Measurements from ENCODE around the gene TRAPPC12.
A peak's percentile ranks its signal among the peaks of the same experiment; 100 is the strongest.
"Not testable (repeated sequence)": the region's sequence is repeated elsewhere in the genome, so short reads cannot be mapped to it uniquely, and the experiment has no call there.

TRAPPC12 gene

GRCh38 chr2:3354986-3355385 is 24.5 kb upstream of the TRAPPC12 start:
- Histone ChIP-seq H3K4me1 (ENCODE audit: insufficient read depth, low read length) (no peaks in the 10 kb centered on the region), H3K4me3 (ENCODE audit: low read length) (no peak overlapping the region), H3K9me3 (ENCODE audit: low read length) (no peaks in the 10 kb centered on the region), H3K36me3 (ENCODE audit: insufficient read depth, low read length) (peaks cover 23% of the 10 kb centered on the region), H2AFZ (ENCODE audit: low read depth, low read length) (no peak overlapping the region), H3K27me3 (ENCODE audit: insufficient read depth, low read length) (no peaks in the 10 kb centered on the region)

- Histone ChIP-seq H3K36me3 (ENCODE audit: insufficient read depth, low read length) (peaks cover 23% of the 10 kb centered on the region), H3K9me3 (ENCODE audit: low read length) (no peaks in the 10 kb centered on the region), H3K4me3 (ENCODE audit: low read length) (no peak overlapping the region), H3K4me1 (ENCODE audit: insufficient read depth, low read length) (no peaks in the 10 kb centered on the region), H3K27me3 (ENCODE audit: insufficient read depth, low read length) (no peaks in the 10 kb centered on the region), H2AFZ (ENCODE audit: low read depth, low read length) (no peak overlapping the region)
These were observed 23.4 kb upstream of the TRAPPC12 start for GRCh38 chr2:3355951-3356569.

- no peaks in the 10 kb centered on the region for H3K9me3 ChIP-seq (ENCODE audit: low read length)
- no peak overlapping the region for H3K4me3 ChIP-seq (ENCODE audit: low read length)
- no peak overlapping the region for H2AFZ ChIP-seq (ENCODE audit: low read depth, low read length)
- no peaks in the 10 kb centered on the region for H3K27me3 ChIP-seq (ENCODE audit: insufficient read depth, low read length)
- H3K4me1 ChIP-seq (ENCODE audit: insufficient read depth, low read length), result no peaks in the 10 kb centered on the region
- H3K36me3 ChIP-seq (ENCODE audit: insufficient read depth, low read length), result peaks cover 19% of the 10 kb centered on the region
These were observed 22.7 kb upstream of the TRAPPC12 start for GRCh38 chr2:3356799-3357198.

GRCh38 chr2:3357446-3357845 is 22.0 kb upstream of the TRAPPC12 start:
- H3K27me3 ChIP-seq (ENCODE audit: insufficient read depth, low read length); H3K4me3 ChIP-seq (ENCODE audit: low read length): not testable (repeated sequence)

GRCh38 chr2:3357926-3358325 is 21.6 kb upstream of the TRAPPC12 start:
- Histone ChIP-seq H3K4me1 (ENCODE audit: insufficient read depth, low read length) (no peaks in the 10 kb centered on the region), H3K27me3 (ENCODE audit: insufficient read depth, low read length) (no peaks in the 10 kb centered on the region), H3K36me3 (ENCODE audit: insufficient read depth, low read length) (peaks cover 13% of the 10 kb centered on the region), H2AFZ (ENCODE audit: low read depth, low read length) (no peak overlapping the region), H3K4me3 (ENCODE audit: low read length) (no peak overlapping the region), H3K9me3 (ENCODE audit: low read length) (no peaks in the 10 kb centered on the region)

More at GRCh38 chr2:3357446-3357845, 22.0 kb upstream of the TRAPPC12 start:
- not testable (repeated sequence) for H3K4me1 ChIP-seq (ENCODE audit: insufficient read depth, low read length); H2AFZ ChIP-seq (ENCODE audit: low read depth, low read length); H3K9me3 ChIP-seq (ENCODE audit: low read length)
- H3K36me3 ChIP-seq (ENCODE audit: insufficient read depth, low read length), result peaks cover 15% of the 10 kb centered on the region

- H3K4me3 ChIP-seq (ENCODE audit: low read length), result no peak overlapping the region
- H3K27me3 ChIP-seq (ENCODE audit: insufficient read depth, low read length), result no peaks in the 10 kb centered on the region
- no peaks in the 10 kb centered on the region for H3K4me1 ChIP-seq (ENCODE audit: insufficient read depth, low read length)
- H3K36me3 ChIP-seq (ENCODE audit: insufficient read depth, low read length), result no peaks in the 10 kb centered on the region
- no peak overlapping the region for H2AFZ ChIP-seq (ENCODE audit: low read depth, low read length)
- no peaks in the 10 kb centered on the region for H3K9me3 ChIP-seq (ENCODE audit: low read length)
These were observed 17.7 kb upstream of the TRAPPC12 start for GRCh38 chr2:3361518-3362389.

- no peaks in the 10 kb centered on the region for H3K36me3 ChIP-seq (ENCODE audit: insufficient read depth, low read length)
- H3K4me3 ChIP-seq (ENCODE audit: low read length), result no peak overlapping the region
- no peaks in the 10 kb centered on the region for H3K4me1 ChIP-seq (ENCODE audit: insufficient read depth, low read length)
- H3K9me3 ChIP-seq (ENCODE audit: low read length), result peaks cover 6% of the 10 kb centered on the region
- no peaks in the 10 kb centered on the region for H3K27me3 ChIP-seq (ENCODE audit: insufficient read depth, low read length)
- no peak overlapping the region for H2AFZ ChIP-seq (ENCODE audit: low read depth, low read length)
These were observed 14.3 kb upstream of the TRAPPC12 start for GRCh38 chr2:3365219-3365618.

- no peak overlapping the region for H2AFZ ChIP-seq (ENCODE audit: low read depth, low read length)
- H3K9me3 ChIP-seq (ENCODE audit: low read length), result peaks cover 6% of the 10 kb centered on the region
- no peak overlapping the region for H3K4me3 ChIP-seq (ENCODE audit: low read length)
- no peaks in the 10 kb centered on the region for H3K36me3 ChIP-seq (ENCODE audit: insufficient read depth, low read length)
- no peaks in the 10 kb centered on the region for H3K27me3 ChIP-seq (ENCODE audit: insufficient read depth, low read length)
- H3K4me1 ChIP-seq (ENCODE audit: insufficient read depth, low read length), result no peaks in the 10 kb centered on the region
These were observed 11.2 kb upstream of the TRAPPC12 start for GRCh38 chr2:3368261-3368722.

GRCh38 chr2:3369340-3370181 is 9.9 kb upstream of the TRAPPC12 start:
- H2AFZ ChIP-seq (ENCODE audit: low read depth, low read length); H3K4me1 ChIP-seq (ENCODE audit: insufficient read depth, low read length); H3K36me3 ChIP-seq (ENCODE audit: insufficient read depth, low read length); H3K9me3 ChIP-seq (ENCODE audit: low read length); H3K27me3 ChIP-seq (ENCODE audit: insufficient read depth, low read length); H3K4me3 ChIP-seq (ENCODE audit: low read length): not testable (repeated sequence)

GRCh38 chr2:3376821-3377220 is 2.7 kb upstream of the TRAPPC12 start:
- Histone ChIP-seq H3K36me3 (ENCODE audit: insufficient read depth, low read length) (peaks cover 6% of the 10 kb centered on the region), H3K27me3 (ENCODE audit: insufficient read depth, low read length) (no peaks in the 10 kb centered on the region), H3K4me3 (ENCODE audit: low read length) (peak overlapping the region; percentile 73), H3K4me1 (ENCODE audit: insufficient read depth, low read length) (peaks cover 25% of the 10 kb centered on the region), H3K9me3 (ENCODE audit: low read length) (no peaks in the 10 kb centered on the region), H2AFZ (ENCODE audit: low read depth, low read length) (no peak overlapping the region)

GRCh38 chr2:3377279-3377611 is 2.2 kb upstream of the TRAPPC12 start:
- H2AFZ ChIP-seq (ENCODE audit: low read depth, low read length), result peak overlapping the region; percentile 63
- H3K9me3 ChIP-seq (ENCODE audit: low read length), result no peaks in the 10 kb centered on the region
- peaks cover 7% of the 10 kb centered on the region for H3K36me3 ChIP-seq (ENCODE audit: insufficient read depth, low read length)
- peak overlapping the region; percentile 73 for H3K4me3 ChIP-seq (ENCODE audit: low read length)
- peaks cover 25% of the 10 kb centered on the region for H3K4me1 ChIP-seq (ENCODE audit: insufficient read depth, low read length)
- H3K27me3 ChIP-seq (ENCODE audit: insufficient read depth, low read length), result no peaks in the 10 kb centered on the region

GRCh38 chr2:3377612-3378432 is 1.7 kb upstream of the TRAPPC12 start, which contains the start of gene EIPR1:
EIPR1 (minus strand) TSS chr2:3377818; CDS start chr2:3377689, 129 bp downstream.
- H3K36me3 ChIP-seq (ENCODE audit: insufficient read depth, low read length), result peaks cover 12% of the 10 kb centered on the region
- peak within 1 kb of the TSS; percentile 63 for H2AFZ ChIP-seq (ENCODE audit: low read depth, low read length)
- no peaks in the 10 kb centered on the region for H3K9me3 ChIP-seq (ENCODE audit: low read length)
- H3K4me3 ChIP-seq (ENCODE audit: low read length), result peak within 1 kb of the TSS; percentile 73
- H3K4me1 ChIP-seq (ENCODE audit: insufficient read depth, low read length), result peaks cover 25% of the 10 kb centered on the region
- no peaks in the 10 kb centered on the region for H3K27me3 ChIP-seq (ENCODE audit: insufficient read depth, low read length)
